Epithelial cell of esophagus (primary cell): ENCODE results near the gene NCK1.
A peak's percentile ranks its signal among the peaks of the same experiment; 100 is the strongest.
"Not testable (repeated sequence)": the region's sequence is repeated elsewhere in the genome, so short reads cannot be mapped to it uniquely, and the experiment has no call there.

Experiments used
- DNase-seq: peaks from one replicate; pipeline ENCODE4 v3.0.0; 2010; ENCODE audit warnings: low read depth
- H3K4me3 ChIP-seq: 2 replicates; pipeline ENCODE4 v1.5.1; 2011; ENCODE audit warnings: mild to moderate bottlenecking, low read length, control low read depth
- TF ChIP-seq, protein P1 (sequence below): IDR thresholded peaks from 2 replicates; pipeline ENCODE4 v1.5.1; 2011; ENCODE audit warnings: low read depth, mild to moderate bottlenecking, low read length, control low read depth, inconsistent platforms; ENCODE audit not compliant: insufficient read depth; ENCODE audit errors: missing control alignments

The NCK1 gene

DNA sequence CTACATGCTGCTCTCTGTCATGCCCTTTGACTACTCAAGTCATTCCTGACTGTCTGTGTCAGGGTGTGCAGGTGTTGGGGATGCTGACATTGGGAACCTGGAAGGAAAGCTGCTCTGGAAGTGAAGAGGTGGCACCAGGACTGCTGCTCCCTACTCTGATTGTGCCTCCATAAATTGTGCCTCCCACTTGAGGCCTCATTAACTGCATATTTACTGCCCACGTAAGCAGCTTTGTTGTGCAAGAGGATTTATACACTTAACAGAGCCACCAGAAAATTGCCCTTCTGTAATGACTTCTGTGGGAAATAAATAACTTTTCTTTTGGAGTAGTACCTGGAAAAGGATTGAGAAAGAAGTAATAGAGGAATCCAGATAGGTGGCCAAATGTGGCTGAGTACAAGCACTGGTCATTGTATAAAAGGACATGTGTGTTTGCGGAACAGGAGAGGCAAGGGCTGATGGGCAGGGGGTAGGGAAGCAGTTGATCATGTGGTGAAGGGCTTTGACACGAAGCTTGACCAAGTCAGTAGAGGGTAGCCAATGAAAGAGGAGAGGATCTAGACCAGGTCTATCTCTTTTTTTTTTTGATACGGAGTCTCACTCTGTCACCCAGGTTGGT is 120.6 kb downstream of the NCK1 start:
- H3K4me3 ChIP-seq = no peak overlapping the region
- no peak for DNase-seq
- TF ChIP-seq, protein P1, sequence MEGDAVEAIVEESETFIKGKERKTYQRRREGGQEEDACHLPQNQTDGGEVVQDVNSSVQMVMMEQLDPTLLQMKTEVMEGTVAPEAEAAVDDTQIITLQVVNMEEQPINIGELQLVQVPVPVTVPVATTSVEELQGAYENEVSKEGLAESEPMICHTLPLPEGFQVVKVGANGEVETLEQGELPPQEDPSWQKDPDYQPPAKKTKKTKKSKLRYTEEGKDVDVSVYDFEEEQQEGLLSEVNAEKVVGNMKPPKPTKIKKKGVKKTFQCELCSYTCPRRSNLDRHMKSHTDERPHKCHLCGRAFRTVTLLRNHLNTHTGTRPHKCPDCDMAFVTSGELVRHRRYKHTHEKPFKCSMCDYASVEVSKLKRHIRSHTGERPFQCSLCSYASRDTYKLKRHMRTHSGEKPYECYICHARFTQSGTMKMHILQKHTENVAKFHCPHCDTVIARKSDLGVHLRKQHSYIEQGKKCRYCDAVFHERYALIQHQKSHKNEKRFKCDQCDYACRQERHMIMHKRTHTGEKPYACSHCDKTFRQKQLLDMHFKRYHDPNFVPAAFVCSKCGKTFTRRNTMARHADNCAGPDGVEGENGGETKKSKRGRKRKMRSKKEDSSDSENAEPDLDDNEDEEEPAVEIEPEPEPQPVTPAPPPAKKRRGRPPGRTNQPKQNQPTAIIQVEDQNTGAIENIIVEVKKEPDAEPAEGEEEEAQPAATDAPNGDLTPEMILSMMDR = no peak

DNA sequence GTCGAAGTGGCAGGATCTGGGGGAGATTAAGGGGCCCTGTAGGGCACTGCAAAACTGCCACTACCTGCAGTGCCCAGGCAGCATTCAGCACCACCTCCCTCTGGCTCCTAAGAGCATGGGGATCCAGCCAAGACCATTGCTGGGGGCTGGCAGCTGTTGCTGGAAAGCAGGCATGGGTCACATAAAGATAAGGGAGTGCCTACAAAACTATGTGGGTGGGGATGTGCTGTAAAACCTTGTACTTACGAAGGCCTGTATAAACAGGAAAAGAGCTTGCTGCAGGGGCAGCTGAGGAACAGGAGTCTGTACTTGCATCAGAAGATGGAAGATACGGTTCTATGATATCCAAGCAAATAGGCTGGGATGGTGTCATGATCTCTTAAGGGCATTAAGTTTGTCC is 122.8 kb downstream of the NCK1 start:
- TF ChIP-seq, protein P1 = no peak

DNA sequence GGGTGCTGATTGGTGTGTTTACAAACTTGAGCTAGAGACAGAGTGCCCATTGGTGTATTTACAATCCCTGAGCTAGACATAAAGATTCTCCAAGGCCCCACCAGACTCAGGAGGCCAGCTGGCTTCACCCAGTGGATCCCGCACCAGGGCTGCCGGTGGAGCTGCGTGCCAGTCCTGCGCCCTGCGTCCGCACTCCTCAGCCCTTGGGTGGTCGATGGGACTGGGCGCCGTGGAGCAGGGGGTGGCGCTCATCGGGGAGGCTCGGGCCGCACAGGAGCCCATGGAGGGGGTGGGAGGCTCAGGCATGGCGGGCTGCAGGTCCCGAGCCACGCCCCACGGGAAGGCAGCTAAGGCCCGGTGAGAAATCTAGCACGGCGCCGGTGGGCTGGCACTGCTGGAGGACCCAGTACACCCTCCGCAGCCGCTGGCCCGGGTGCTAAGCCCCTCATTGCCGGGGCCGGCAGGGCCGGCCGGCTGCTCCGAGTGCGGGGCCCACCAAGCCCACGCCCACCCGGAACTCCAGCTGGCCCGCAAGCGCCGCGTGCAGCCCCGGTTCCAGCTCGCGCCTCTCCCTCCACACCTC is 125.5 kb downstream of the NCK1 start:
- not testable (repeated sequence) for H3K4me3 ChIP-seq

More for the DNA sequence above, 122.8 kb downstream of the NCK1 start:
- DNase-seq = peak; percentile 90
- no peak overlapping the region for H3K4me3 ChIP-seq

DNA sequence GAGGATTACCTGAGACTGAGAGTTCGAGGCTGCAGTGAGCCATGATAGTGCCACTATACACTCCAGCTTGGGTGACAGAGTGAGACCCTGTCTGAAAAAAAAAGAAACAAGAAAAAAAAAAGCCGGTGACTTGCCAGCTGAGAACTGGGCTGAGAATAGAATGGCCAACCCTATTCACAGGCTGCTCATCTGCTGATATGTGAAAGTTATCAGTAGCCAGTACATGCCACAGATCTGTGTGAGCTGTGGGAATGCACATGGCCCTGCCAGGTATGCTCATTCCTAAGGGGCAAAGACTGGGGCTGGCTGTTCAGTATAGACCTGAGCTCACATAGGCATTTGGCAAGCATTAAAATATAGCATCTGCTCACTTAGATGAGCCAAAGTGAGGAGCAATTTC is 126.6 kb downstream of the NCK1 start:
- no peak for DNase-seq
- TF ChIP-seq, protein P1 = no peak
- no peak overlapping the region for H3K4me3 ChIP-seq

More for the DNA sequence above, 125.5 kb downstream of the NCK1 start:
- DNase-seq = not testable (repeated sequence)

DNA sequence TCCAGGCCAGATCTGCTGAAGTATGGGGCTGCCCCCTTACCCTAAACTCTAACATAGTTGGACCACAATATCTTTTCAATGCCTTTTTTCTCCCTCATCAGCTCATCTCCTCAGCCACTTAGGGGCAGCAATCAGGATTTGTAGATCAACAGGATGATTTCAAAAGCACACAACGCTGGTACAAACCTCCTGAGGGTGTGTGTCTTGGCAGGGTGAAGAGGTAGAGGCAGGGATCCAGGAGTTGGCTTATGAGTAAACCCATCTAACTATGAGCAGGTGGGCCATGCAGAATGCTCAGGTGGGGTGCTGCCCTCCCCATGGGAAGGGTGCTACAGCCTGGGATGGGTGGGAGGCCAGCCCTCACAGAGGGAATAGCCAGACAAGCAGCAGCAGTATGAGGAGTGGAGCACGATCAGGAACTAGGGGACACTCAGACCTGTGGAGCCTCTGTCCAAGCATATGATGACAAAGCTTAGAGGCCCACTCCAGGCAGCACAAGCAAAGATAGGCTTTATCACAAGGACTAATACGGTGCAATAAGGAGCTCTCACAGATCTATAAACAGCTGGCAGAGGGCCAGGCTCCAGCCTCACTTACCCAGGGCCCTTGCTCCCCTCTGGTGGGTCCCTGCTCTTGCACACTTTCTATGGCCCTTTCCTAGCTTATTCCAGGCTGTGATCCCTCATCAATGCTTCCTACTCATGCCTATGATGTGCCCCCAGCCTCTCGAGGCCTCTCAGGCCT is 127.9 kb downstream of the NCK1 start:
- no peak for DNase-seq
- TF ChIP-seq, protein P1 = no peak
- no peak overlapping the region for H3K4me3 ChIP-seq

DNA sequence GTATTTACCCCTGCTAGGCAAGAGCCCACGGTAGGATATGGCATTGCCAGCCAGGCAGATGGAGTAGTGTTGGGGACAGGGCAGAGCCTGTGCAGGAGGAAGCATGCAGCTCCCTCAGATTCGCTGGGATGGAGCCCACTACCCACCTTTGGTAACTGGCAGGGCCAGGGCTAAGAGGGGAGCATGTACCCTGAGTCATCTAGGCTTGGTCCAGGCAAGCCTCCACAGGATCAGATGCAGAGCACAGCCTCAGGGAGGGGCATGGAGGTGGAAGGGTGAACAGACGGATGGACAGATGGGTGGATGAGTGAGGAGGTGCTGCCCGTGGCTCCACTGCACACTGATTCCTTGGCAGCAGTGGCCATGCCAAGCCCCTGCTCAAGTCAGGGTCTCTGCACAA is 128.8 kb downstream of the NCK1 start:
- DNase-seq = peak; percentile 77
- TF ChIP-seq, protein P1 = no peak
- H3K4me3 ChIP-seq = no peak overlapping the region

DNA sequence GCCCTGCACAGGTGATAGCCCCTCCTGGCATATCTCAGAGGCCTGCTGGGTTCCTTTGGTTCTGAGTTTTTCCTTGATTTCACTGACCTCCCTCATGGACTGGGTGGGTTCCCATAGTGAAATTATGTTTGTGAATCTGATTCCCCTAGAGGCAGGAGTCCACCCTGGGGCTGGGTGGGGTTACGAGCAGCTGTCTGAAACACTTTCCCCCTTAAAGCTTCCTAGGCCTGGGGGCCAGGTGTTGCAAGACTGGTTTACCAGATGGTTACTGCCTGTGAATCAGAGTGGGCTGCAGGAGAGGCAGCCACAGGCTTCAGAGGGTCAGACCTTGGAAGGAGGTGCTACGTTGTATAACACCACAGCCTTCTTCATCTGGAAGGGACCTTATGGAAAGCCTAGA is 130.1 kb downstream of the NCK1 start:
- DNase-seq = no peak
- TF ChIP-seq, protein P1 = no peak
- H3K4me3 ChIP-seq = no peak overlapping the region
